ENCODE measurements around the gene GNS.

- TF ChIP-seq CTCF (IDR thresholded peaks at IDR 0.05) (no peak), POLR2A (IDR thresholded peaks at IDR 0.05) (no peak)
Observed at GRCh38 chr12:64760808-64761573, 1.8 kb upstream of the GNS start.

Measured in testis (tissue), 2 donors.